Osteoblast (primary cell): ENCODE data around the gene ANP32D. TPM values are rescaled to one million over a fixed set of nuclear protein-coding genes. Genes with fewer than 3 reads are reported as not detected.
"Not testable (repeated sequence)": the region's sequence is repeated elsewhere in the genome, so short reads cannot be mapped to it uniquely, and the experiment has no call there.

Experiments used
- DNase-seq: peaks from one replicate; pipeline ENCODE4 v3.0.0; 2011; ENCODE audit warnings: low spot score, mixed read lengths; ENCODE audit not compliant: insufficient read length; ENCODE audit errors: missing footprints
- H2AFZ ChIP-seq: 2 replicates; pipeline ENCODE4 v1.6.0; 2011; ENCODE audit warnings: mild to moderate bottlenecking, low read length
- H3K27ac ChIP-seq: 2 replicates; pipeline ENCODE4 v1.5.1; 2011; ENCODE audit warnings: mild to moderate bottlenecking, low read depth, low read length, moderate library complexity
- H3K27me3 ChIP-seq: 2 replicates; pipeline ENCODE4 v1.6.0; 2012; ENCODE audit warnings: mild to moderate bottlenecking, control low read depth, inconsistent platforms, low read length, moderate library complexity; ENCODE audit not compliant: insufficient read depth
- H3K36me3 ChIP-seq: 2 replicates; pipeline ENCODE4 v1.5.1; 2011; ENCODE audit warnings: mild to moderate bottlenecking, low read length, control low read depth, moderate library complexity; ENCODE audit not compliant: insufficient read depth
- H3K4me1 ChIP-seq: 2 replicates; pipeline ENCODE4 v1.5.1; 2011; ENCODE audit warnings: mild to moderate bottlenecking, low read length, control low read depth, moderate library complexity; ENCODE audit not compliant: insufficient read depth
- H3K4me2 ChIP-seq: 2 replicates; pipeline ENCODE4 v1.6.0; 2011; ENCODE audit warnings: mild to moderate bottlenecking, low read length; ENCODE audit not compliant: insufficient read depth
- H3K4me3 ChIP-seq: fragments of 200-600 bp; sonication (generic); 3 replicates; pipeline ENCODE4 v1.5.1; 2012; ENCODE audit warnings: mild to moderate bottlenecking, low read length, inconsistent platforms; ENCODE audit not compliant: insufficient read depth
- H3K79me2 ChIP-seq: 2 replicates; pipeline ENCODE4 v1.6.0; 2012; ENCODE audit warnings: mild to moderate bottlenecking, low read length, control low read depth, inconsistent platforms; ENCODE audit not compliant: insufficient read depth
- H3K9me3 ChIP-seq: 2 replicates; pipeline ENCODE4 v1.5.1; 2011; ENCODE audit warnings: low read depth, low read length, control low read depth
- H4K20me1 ChIP-seq: 2 replicates; pipeline ENCODE4 v1.6.0; 2012; ENCODE audit warnings: mild to moderate bottlenecking, low read length, control low read depth; ENCODE audit not compliant: insufficient read depth
- CTCF ChIP-seq: IDR thresholded peaks from 2 replicates; pipeline ENCODE4 v1.5.1; 2011; ENCODE audit warnings: mild to moderate bottlenecking, low read depth, low read length, moderate library complexity; ENCODE audit errors: extremely low read depth
- total RNA-seq: library from RNA; depleted of rRNA; stranded (reverse); fragments of >200 nt; gene quantifications from 2 replicates; pipeline ENCODE4 v1.2.3, GENCODE V29; 2012

ANP32D gene
- total RNA-seq, 1 donor: not detected

- no peak overlapping the region for H3K4me2 ChIP-seq
- H2AFZ ChIP-seq: no peak overlapping the region
- H3K9me3 ChIP-seq: no peaks in the 10 kb centered on the region
- H3K4me1 ChIP-seq: no peaks in the 10 kb centered on the region
- no peaks in the 10 kb centered on the region for H4K20me1 ChIP-seq
- H3K27me3 ChIP-seq: peaks cover 7% of the 10 kb centered on the region
- H3K4me3 ChIP-seq: no peak overlapping the region
- no peak for DNase-seq
- H3K27ac ChIP-seq: no peak overlapping the region
- H3K79me2 ChIP-seq: no peaks in the 10 kb centered on the region
- TF ChIP-seq CTCF: no peak
- H3K36me3 ChIP-seq: no peaks in the 10 kb centered on the region
Measured at GRCh38 chr12:48455116-48455515, 17.2 kb upstream of the ANP32D start.

GRCh38 chr12:48459259-48459658, 13.1 kb upstream of the ANP32D start:
- Histone ChIP-seq H3K4me2 (no peak overlapping the region), H4K20me1 (no peaks in the 10 kb centered on the region), H3K4me1 (no peaks in the 10 kb centered on the region), H3K79me2 (no peaks in the 10 kb centered on the region), H3K9me3 (no peaks in the 10 kb centered on the region), H3K27ac (no peak overlapping the region), H3K4me3 (no peak overlapping the region), H2AFZ (no peak overlapping the region), H3K36me3 (no peaks in the 10 kb centered on the region), H3K27me3 (peaks cover 7% of the 10 kb centered on the region)
- no peak for TF ChIP-seq CTCF
- DNase-seq: no peak

- not testable (repeated sequence) for H2AFZ ChIP-seq, H3K4me2 ChIP-seq, H3K79me2 ChIP-seq, H4K20me1 ChIP-seq, H3K27ac ChIP-seq, H3K9me3 ChIP-seq, H3K4me1 ChIP-seq, DNase-seq, H3K36me3 ChIP-seq, H3K27me3 ChIP-seq, H3K4me3 ChIP-seq
Measured at GRCh38 chr12:48469027-48469426, 3.3 kb upstream of the ANP32D start.

GRCh38 chr12:48473061-48473460, 702 bp downstream of the ANP32D start:
- Histone ChIP-seq H3K27ac (no peak overlapping the region), H2AFZ (no peak overlapping the region), H3K27me3 (no peaks in the 10 kb centered on the region), H3K4me1 (no peaks in the 10 kb centered on the region), H3K9me3 (no peaks in the 10 kb centered on the region), H3K36me3 (no peaks in the 10 kb centered on the region), H4K20me1 (no peaks in the 10 kb centered on the region), H3K4me3 (no peak overlapping the region), H3K79me2 (no peaks in the 10 kb centered on the region), H3K4me2 (no peak overlapping the region)
- no peak for DNase-seq
- no peak for TF ChIP-seq CTCF

GRCh38 chr12:48474497-48474896, 2.1 kb downstream of the ANP32D start:
- not testable (repeated sequence) for H3K4me3 ChIP-seq, H3K4me1 ChIP-seq, DNase-seq, H3K4me2 ChIP-seq, H3K36me3 ChIP-seq, H3K27ac ChIP-seq, H3K79me2 ChIP-seq, H3K27me3 ChIP-seq, H4K20me1 ChIP-seq, H2AFZ ChIP-seq, H3K9me3 ChIP-seq
